GM21619 (cell line): Measurements from ENCODE around the gene ZNF532.
"Not testable (repeated sequence)": the region's sequence is repeated elsewhere in the genome, so short reads cannot be mapped to it uniquely, and the experiment has no call there.

Source experiments
- ATAC-seq: cut with Tn5 transposase; IDR thresholded peaks from one replicate; pipeline ENCODE4 v1.9.1; 2021; ENCODE audit not compliant: unreplicated experiment

Gene ZNF532

DNA sequence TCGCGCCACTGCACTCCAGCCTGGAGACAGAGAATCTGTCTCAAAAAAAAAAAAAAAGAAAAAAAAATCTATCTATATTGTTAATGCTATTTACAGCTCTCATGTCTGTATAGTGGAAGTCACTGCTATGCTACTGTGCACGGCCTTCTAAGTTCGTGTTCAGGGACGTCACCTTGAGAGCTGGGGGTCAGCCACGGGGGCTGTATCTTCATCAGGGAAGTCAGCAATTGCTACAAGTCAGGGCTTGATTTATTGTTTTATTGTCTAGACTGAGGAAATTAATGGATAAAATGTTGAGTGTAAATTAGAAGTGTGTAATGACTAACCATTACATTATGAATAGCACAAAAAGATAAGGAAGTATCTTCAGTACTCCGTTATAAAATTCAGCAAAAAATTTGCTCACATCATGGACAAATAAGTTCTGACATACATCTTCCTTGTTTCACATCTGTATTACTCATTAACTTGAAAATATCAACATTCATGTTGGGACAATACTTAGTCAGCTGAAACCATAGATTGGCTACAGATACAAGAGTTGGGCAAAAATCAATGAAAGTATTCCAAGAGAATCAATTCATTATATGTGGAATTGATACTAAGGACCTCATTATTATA is 138.4 kb downstream of the ZNF532 start:
- ATAC-seq: no peak

- ATAC-seq: no peak
Measured at GRCh38 chr18:59005262-59005661, 140.6 kb downstream of the ZNF532 start.

GRCh38 chr18:59006461-59007067 is 141.9 kb downstream of the ZNF532 start:
- no peak for ATAC-seq

DNA sequence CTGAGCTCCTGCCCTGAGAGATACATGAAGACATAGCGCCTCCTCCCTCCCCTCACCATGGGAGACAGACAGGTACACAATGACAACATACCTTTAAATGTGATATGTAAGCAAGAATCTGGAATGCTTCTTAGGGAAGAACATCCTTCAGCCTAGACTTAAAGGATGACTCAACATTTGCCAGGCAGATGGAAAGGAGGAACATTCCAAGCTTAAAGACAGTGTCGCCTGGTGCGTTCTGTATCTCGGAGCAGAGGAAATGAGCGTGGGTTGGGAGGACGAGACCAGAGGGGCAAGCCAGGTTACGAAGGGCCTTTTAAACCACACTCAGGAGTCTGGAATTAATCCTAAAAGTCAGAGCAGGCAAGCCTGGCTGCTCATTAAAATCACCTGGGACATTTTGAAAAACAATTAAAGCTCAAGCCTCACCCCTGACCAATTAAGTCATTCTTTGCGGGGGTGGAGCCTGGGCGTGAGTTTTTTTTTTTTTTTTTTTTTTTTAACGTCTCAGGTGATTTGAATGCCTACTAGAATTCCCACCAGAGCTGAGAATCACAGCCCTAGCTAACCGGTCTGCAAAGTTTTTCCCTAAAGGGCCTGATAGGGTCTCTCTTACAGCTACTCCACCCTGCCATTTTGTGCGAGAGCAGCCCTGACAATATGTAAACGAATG is 143.8 kb downstream of the ZNF532 start:
- ATAC-seq: no peak

GRCh38 chr18:59009846-59010245 is 145.2 kb downstream of the ZNF532 start:
- ATAC-seq: no peak

DNA sequence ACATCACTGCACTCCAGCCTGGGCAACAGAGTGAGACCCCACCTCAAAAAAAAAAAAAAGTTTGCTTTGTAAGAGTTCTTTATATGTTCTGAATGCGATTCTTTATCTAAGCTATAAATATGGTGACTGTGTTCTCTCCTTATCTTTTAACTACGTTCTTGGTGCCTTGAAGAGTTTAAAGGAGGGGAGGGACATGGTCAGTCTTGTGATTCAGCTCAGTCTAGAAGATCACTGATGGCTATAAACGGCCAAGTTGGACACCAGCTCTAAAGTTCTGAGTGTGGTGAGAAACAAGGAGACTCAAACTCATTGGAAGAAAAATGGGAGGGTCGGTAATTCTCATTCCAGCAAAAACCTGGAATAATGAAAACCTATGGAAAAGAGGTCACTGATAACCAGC is 146.6 kb downstream of the ZNF532 start:
- ATAC-seq: no peak

GRCh38 chr18:59011786-59012185 is 147.1 kb downstream of the ZNF532 start:
- no peak for ATAC-seq

DNA sequence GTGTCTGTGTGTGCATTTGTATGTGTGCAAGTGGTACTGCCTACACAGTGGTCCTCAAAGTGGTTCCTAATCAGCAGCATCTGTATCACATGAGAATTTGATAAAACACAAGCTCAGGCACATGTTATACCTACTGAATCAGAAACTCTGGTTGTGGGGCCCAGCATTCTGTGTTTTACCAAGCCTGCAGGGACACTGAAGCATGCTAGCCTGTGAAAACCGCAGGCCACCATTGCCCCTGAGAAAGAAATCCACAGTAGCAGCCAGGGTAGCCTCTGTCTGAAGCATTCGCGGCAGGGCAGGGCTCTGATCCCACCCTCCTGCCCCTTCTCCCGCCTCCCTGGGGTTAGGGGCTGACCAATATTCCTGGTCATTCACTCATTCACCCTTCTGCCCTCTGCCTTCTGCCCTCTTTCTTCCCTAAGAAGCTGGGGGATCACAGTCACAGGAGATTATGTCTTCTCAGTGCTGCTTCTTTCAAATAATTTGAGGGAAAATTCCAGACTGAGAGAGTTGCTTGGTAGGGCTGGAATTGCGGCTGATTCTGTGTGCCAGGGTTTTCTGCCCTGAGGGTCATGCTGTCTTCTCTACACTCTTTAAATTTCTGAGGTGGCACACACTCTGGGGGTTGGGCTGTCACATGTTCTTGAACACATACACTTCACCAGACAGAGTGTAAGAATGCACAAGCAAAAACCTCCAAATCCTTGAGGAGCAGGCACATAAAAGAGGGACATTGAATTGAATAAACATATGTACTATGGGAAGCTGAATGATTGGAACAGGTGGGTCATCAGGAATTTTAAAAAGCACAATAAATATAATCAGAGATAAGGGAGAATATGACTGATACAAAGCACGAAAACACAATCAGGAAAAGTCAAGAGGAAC is 148.4 kb downstream of the ZNF532 start:
- no peak for ATAC-seq

DNA sequence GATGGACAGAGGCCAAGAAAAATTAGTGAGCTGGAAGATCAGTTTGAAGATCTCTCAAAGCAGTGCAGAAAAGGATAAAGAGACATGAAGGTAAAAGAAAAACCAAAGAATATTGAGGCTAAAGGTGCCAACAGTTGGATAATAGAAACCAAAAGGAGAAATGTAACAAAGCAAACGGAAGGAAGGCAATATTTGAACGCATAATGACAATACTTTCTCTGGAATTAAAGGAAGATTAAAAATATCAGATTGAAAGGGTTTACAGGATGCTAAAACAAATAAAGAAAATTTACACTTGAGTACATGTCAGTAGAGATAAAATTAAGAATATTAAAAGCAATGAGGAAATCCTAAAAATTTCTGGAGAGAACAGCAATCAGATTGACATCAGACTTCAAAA is 149.1 kb downstream of the ZNF532 start:
- ATAC-seq: no peak

- no peak for ATAC-seq
Measured at GRCh38 chr18:59015531-59016152, 151.0 kb downstream of the ZNF532 start.

- ATAC-seq: no peak
Measured at GRCh38 chr18:59021500-59021899, 156.8 kb downstream of the ZNF532 start.

GRCh38 chr18:59022167-59022945 is 157.7 kb downstream of the ZNF532 start:
- no peak for ATAC-seq

- no peak for ATAC-seq
Measured at GRCh38 chr18:59024829-59025228, 160.2 kb downstream of the ZNF532 start.

DNA sequence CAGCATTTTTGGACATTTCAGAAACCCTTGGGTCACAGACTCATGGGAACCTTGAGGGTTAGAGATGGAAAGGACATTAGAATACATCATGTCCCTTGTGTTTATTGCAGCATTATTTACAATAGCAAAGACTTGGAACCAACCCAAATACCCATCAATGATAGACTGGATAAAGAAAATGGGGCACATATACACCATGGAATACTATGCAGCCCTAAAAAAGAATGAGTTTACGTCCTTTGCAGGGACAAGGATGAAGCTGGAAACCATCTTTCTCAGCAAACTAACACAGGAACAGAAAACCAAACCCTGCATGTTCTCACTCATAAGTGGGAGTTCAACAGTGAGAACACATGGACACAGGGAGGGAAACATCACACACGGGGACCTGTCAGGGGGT is 160.9 kb downstream of the ZNF532 start:
- ATAC-seq: not testable (repeated sequence)

- no peak for ATAC-seq
Measured at GRCh38 chr18:59026364-59026763, 161.7 kb downstream of the ZNF532 start.

DNA sequence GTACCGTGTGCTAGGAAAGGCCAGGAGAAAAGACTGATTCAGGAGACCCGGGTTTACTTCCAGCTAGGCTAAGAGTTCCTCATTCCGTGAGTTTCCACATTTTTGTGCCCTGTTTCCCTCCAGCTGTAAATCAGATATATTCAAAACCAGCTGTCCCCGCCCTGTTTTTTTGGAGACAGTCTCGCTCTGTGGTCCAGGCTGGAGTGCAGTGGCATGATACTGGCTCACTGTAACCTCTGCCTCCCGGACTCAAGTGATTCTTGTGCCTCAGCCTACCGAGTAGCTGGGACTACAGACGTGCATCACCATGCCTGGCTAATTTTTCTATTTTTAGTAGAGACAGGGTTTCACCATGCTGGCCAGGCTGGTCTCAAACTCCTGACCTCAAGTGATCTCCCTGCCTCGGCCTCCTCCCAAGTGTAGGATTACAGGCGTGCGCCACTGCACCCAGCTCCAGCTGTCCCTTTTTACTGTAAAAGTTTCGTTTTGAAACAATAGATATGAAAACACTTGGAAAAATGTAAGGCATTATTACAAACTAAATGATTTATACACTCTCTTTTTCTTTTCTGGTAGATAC is 162.2 kb downstream of the ZNF532 start:
- ATAC-seq: no peak

DNA sequence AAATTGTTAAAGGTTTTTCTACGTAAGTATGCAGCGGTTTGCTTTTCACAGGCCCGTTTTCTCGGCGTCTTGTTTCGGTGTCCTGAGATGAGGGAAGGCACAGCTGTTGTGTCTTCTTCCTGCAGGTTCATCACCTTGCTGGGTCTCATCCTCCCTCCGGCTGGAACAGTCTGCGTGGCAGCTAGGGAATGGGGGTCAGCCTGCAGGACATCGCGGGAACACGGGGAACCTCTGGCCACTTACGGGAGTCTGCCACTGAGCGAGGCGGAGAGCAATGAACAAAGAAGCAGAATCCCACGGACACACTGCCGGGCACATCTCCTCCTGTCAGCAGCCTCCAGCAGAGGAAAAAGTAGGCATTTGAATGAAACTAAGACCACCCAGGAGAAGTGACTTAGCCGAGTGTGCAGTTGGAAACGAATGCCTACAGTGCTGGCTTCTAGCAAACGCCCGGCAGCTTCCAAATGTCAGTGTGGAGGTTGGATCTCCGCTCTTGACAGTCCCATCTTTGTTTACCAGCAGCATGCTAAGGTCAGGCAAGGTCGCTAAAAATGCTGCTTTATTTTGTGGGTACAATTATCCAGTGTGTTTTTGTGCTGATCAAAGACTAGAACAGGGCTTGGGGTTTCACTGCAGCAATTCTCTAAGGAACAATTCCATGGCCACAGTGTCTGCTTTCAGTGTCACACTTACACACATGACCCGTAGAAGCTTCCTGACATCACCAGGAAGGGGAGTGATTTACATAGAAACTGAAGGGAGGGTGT is 165.2 kb downstream of the ZNF532 start:
- no peak for ATAC-seq

DNA sequence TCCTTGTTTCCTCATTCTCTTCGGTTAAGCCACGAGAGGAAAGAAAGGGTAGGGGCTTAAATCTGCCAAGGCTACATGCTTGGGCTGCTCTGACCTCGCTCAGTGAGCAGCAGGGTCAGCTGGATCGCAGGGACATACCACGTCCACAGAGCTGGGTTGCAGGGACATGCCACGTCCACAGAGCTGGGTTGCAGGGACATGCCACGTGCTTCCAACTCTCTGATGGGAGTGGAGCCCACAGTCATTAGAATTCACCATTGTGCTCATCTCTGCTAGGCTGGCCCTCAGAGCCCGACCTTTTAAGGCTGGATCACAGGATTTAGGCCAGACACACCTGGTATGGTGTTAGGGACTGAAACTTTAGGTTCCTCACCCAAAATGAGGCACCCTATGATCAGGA is 167.6 kb downstream of the ZNF532 start:
- ATAC-seq: no peak

DNA sequence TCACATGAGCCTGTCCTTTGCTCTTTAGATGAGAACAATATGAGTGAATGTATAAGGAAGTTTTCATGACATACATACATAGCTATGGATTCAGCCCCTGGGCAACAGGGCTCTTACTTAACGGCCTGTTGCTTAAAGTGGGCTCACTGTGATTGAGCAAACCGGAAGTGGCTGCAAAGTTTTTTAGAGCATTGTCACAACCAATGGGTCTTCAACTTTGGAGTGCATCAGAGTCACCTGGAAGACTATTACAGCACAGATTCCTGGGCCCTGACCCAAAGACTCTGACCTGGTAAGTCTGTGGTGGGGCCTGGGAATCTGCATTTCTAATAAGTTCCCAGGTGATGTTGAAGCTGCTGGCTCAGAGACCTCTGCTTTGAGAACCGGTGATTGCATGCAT is 168.7 kb downstream of the ZNF532 start:
- no peak for ATAC-seq
